Activated CD4-positive, CD25-positive, alpha-beta regulatory T cell (primary cell): Measurements from ENCODE around the gene DNAI1.

ENCODE experiments used
- DNase-seq, 4 experiments: peaks; one replicate each; lab custom pipeline; 2025; lab: John Stamatoyannopoulos, UW

DNAI1 gene

GRCh38 chr9:34490760-34491159 lies 32.2 kb downstream of the DNAI1 start:
- no peak for DNase-seq

DNA sequence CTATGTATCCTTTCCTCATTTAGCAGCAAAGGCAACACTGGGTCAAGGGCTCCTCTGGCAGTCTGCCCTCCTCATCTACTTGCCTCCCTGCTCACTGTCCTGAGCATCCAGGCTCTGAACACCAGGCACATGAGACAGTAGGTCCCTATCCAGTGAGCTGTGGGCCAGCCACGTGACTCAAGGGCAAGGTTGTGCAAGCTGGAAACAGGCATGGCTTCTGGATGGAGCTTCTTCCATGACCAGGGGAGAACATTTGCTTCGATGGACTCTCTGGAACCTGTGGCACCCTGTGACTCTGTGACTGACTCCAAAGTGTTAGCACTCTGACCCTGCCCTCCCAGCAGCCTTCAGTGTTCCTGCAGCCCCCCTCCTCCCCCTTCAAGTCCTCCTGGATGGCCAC lies 33.0 kb downstream of the DNAI1 start:
- DNase-seq, result no peak

DNA sequence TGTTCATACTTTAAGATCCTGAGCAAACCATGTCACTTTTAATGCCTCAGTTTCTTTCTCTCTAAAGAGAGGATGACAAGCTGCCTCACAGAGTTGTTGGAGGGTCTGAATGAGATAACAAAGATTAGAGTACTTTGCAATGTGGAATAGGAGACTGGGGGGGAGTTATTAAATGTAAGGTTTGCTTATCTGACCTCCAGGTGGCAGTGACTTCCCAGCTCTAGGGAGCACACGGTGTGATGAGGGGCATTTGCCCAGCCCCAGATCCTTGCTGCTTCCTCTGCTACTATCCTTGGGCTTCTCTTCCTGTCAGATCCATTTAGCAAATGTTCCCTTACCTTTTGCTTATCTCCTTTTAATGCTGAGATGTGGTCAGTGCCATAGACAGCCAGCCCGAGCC lies 33.4 kb downstream of the DNAI1 start:
- DNase-seq, result no peak

- DNase-seq, result no peak
These were observed 35.4 kb downstream of the DNAI1 start for GRCh38 chr9:34493972-34494535.

GRCh38 chr9:34496149-34496712 lies 37.6 kb downstream of the DNAI1 start:
- no peak for DNase-seq

- no peak for DNase-seq
These were observed 39.9 kb downstream of the DNAI1 start for GRCh38 chr9:34498553-34498952.

DNA sequence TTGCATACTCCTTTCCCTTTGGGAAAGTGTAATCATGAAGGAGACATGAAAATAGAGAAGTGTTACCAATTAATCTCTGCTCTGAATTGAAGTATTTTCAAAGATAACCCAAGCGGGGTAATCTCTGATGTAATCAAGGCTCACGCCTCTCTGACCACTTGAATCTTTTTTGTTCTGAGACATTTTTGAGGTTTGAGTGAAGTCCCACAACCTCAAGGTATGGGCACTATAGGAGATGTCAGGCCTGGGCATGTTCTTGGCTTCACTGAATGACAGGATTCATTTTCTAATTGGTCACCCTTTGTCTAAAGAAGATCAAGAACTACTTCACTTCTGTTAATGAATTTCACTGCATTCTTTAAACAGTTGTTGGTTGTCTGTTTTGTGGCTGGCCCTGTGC lies 40.5 kb downstream of the DNAI1 start:
- DNase-seq, result no peak

DNA sequence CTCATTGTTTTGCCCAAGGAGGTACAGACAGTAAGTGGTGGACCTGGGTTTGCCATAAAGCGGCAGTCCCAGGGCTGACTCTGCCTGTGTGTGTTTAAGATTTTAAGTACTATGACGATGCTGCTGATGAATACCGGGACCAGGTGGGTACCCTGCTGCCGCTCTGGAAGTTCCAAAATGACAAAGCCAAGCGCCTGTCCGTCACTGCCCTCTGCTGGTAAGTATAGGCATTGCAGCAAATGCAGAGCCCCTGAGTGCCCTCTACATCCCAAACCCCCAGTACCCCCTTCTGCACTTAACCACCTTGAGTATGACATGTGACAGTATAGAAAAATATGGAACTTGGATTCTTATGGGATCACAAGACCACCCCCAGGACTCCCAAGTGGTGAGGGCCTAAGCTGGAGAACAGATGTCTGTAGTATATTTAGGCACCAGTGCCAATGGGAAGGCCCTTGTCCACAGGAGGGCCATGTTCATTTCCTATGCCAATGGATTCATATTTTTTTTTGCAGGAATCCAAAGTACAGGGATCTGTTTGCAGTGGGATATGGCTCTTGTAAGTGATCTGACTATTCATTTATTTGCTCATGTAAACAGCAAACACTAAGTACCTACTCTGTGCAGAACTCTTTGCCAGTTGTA lies 42.1 kb downstream of the DNAI1 start:
- peak; percentile 36 to 77 (median 56) for DNase-seq

DNA sequence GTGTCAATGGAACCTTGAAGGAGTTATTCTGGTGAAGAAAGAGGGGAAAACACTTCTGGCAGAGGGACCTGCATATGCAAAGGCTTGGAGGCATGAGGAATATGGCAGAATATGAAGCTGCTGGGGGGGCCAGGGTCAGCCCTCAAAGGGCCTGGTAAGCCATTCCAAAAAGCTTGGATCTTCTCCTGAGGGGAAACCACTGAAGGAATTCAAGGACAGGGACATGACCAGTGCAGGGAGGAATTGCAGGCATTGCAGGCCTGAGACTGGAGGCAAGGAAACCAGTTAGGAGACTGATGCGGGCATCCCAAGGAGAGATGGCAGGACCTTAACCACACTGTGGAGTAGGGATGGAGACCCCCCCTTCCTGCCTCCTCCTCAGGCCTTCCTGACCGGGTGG lies 42.8 kb downstream of the DNAI1 start:
- DNase-seq, result no peak

- no peak for DNase-seq
These were observed 43.4 kb downstream of the DNAI1 start for GRCh38 chr9:34501889-34502425.

DNA sequence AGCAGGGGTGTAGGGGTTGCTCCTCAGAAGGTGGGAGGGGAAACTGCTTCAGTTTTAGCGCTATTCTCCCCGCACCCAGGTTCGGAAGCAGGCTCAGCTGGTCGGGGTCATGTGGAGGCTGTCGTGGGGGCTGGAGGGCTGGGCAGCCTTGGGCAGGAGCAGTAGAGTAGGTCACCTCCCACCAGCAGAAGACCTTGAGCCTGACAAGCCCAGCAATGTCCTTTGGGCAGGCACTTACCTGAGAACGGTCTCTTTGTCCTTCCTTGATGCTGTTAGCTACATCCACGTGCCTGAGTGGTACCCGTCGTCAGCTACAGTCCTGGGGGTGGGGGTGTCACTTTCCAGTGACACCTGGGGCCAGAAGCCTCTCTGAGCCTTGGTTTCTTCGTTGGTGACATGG lies 43.9 kb downstream of the DNAI1 start:
- DNase-seq, result no peak

GRCh38 chr9:34502891-34503290 lies 44.3 kb downstream of the DNAI1 start:
- no peak for DNase-seq

DNA sequence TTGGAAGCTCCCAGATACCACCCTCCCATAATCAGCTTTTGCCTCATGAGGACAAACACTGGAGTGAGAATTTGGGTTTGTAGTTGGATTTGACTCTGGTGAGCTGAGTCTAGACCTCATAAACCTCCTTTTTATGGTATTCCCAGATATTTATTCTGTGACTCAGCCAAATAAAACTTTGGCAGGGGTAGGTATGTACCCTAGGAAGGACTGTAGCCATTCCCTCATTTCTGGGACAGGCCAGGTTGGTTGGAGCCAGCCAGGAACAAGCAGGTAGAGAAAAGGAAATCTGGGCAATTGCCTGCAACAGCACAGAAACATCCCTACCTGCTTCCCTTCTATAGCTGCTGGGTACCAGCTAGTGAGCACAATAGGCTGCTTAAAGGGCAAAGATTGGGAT lies 44.8 kb downstream of the DNAI1 start:
- no peak for DNase-seq

DNA sequence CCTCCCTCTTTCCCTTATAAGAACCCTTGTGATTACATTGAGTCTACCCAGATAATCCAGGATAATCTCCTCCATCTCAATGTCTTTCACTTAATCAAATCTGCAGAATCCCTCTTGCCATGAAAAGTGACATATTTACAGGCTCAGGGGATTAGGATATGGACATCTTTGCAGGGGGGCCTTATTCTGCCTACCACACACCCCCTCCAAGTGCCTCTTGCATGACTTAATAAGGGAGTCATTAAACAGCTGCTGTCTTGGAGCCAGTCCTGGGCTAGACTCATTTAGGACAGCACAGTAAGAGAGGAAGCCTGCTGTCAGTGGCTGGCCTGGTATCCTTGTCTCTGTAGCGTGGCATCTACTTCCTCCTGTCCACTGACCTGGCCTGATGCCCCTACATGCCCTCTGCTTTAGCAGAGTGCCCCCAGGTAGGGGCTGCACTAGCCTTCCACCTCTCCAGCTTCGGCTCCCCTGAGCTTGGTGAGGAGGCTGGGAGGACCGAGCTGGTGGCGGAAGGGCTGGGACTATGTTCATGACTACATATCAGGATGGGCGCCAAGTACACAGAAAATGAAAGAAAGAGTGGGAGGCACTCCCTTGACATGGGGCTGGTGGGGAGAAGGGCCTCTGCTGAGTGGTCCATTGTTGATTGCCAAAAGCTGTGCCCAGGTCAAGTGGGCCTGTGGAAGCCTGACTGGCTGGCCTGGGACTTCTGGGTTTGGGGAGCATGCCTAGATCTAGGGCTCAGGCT lies 46.9 kb downstream of the DNAI1 start:
- DNase-seq, result no peak

- no peak for DNase-seq
These were observed 48.0 kb downstream of the DNAI1 start for GRCh38 chr9:34506623-34507022.

DNA sequence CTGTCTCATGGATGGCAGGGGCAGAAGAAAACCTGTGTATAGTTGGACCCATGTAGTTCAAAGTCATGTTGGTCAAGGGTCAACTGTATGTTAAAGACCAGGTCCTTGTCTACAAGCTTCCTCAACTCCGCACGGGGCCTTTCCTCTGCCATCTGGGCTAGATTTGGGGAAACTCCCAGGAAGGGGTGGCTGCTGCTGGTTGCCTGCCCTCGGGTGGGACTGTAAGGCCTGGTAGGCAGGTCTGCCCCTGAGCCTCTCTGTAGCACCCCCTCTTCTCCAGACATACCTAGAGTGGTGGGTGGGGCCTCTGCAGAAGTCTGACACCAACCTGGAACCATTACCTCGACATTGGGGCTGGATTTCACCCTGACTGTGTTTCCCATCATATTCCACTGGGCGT lies 49.0 kb downstream of the DNAI1 start:
- DNase-seq, result no peak

DNA sequence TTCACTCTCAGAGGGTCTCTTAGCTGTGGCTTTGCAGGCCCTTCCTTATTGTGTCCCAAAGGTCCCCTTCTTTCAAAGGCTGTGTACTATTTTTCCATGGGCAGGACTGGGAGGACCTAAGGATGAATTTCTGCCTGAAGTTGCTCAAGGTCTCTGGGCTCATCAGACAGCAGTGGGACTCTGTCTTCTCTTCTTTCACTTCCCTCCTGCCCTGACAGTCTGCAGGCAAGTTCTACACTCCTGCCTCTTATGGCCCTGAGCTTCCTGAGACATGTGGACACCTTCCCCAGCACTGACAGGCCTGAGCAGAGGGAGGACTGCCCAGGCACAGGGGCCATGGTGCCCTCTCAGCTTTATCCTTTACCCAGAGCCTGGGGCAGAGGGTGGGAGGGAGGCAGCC lies 49.4 kb downstream of the DNAI1 start:
- DNase-seq, result no peak

- no peak for DNase-seq
These were observed 49.9 kb downstream of the DNAI1 start for GRCh38 chr9:34508463-34508862.

DNA sequence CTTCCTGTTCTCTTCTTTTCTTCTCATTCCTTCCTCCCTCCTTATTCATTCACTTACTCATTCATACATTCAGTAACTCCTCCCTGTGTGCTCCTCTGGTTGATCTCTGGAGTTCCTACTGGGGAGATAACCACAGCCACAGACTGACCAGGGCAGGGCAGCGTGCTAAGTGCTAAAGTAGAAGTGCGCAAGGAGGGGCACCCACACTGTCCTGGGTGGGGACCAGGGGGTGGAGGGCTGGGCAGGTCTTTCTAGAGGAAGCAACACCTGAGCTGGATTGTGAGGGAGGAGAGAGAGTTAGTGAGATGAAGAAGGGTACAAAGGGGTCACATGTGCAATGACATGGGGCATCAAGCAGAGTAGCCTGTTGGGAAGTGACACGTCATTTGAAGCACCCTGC lies 50.3 kb downstream of the DNAI1 start:
- DNase-seq, result no peak

- no peak for DNase-seq
These were observed 52.2 kb downstream of the DNAI1 start for GRCh38 chr9:34510497-34511468.
